Measurements from ENCODE around the gene UFL1. TPM values are rescaled to one million over a fixed set of nuclear protein-coding genes. Genes with fewer than 3 reads are reported as not detected.

Gene UFL1
- total and polyA plus RNA-seq, 2 of the 4 experiments (the other 2 are of a cell fraction): 8.2 to 19.2 TPM

DNA sequence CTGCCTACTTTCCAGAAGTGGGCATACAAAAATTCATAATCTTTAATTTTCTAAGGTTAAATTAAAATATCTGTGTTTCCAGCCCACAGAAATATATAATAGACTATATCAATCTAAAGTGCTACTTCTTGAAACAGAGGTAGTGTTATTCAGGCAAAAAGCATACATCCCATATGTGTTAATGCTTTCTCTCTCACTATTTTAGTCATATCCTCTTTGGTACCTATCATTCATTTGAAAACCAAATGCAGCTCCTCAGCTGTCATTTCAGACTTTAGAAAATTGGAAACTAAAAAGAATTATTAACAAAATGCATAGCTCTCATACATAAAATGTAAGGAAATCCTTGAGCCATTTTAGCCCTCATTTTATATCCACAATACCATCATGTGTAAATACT, 42.2 kb downstream of the UFL1 start:
- Histone ChIP-seq H3K4me2 (ENCODE audit: low read depth, low read length) (no peak overlapping the region), H3K36me3 (ENCODE audit: control insufficient read depth, insufficient read depth, low read length) (no peaks in the 10 kb centered on the region), H3K9me3 (ENCODE audit: control insufficient read depth, insufficient read depth, low read length) (no peaks in the 10 kb centered on the region), H3K9ac (ENCODE audit: low read depth, low read length) (no peak overlapping the region), H3K27me3 (ENCODE audit: control insufficient read depth, insufficient read depth, low read length) (no peaks in the 10 kb centered on the region), H3K4me1 (ENCODE audit: control insufficient read depth, insufficient read depth, low read length) (no peaks in the 10 kb centered on the region), H2BK5ac (ENCODE audit: low read depth, low read length, poor library complexity, severe bottlenecking) (no peak overlapping the region), H2BK120ac (ENCODE audit: low read depth, low read length) (no peak overlapping the region), H2AFZ (replicated peaks; ENCODE audit: low read length, poor library complexity) (no peak overlapping the region), H3K56ac (ENCODE audit: extremely low read depth, insufficient read depth, low read length) (no peak overlapping the region), H4K5ac (ENCODE audit: low read depth, low read length) (no peak overlapping the region), H3K4me3 (ENCODE audit: insufficient read depth, low read depth, low read length) (no peak overlapping the region), H2BK15ac (ENCODE audit: low read depth, low read length) (no peak overlapping the region), H2AK9ac (replicated peaks; ENCODE audit: low read depth, low read length, poor library complexity) (no peak overlapping the region), H3K18ac (ENCODE audit: low read depth, low read length) (no peak overlapping the region), H3K23ac (ENCODE audit: low read depth, low read length) (no peak overlapping the region), H3K27ac (ENCODE audit: insufficient read depth, low read length) (no peak overlapping the region), H4K20me1 (ENCODE audit: insufficient read depth, low read length) (no peaks in the 10 kb centered on the region), H3K79me1 (ENCODE audit: low read depth in 1 of 2, low read length in 2 of 2) (no peaks in the 10 kb centered on the region), H2AK5ac (ENCODE audit: low read depth, low read length) (no peak overlapping the region), H2BK20ac (ENCODE audit: low read depth, low read length) (no peak overlapping the region), H4K8ac (ENCODE audit: low read depth in 2 of 2, low read length in 2 of 2) (no peak overlapping the region), H3K14ac (replicated peaks; ENCODE audit: low read depth, low read length) (no peak overlapping the region), H4K91ac (ENCODE audit: insufficient read depth, low read depth, low read length) (no peak overlapping the region), H3K9me1 (ENCODE audit: insufficient read depth, low read length) (no peaks in the 10 kb centered on the region), H3K4ac (ENCODE audit: low read depth, low read length) (no peak overlapping the region)
- intact Hi-C loops (cut with micrococcal nuclease) (no loop called here), dilution Hi-C loops (cut with HindIII; ENCODE audit: low sequenced_read_pairs, unreplicated experiment) (no loop called here), in situ Hi-C loops (cut with MboI; ENCODE audit: low sequenced_read_pairs) (no loop called here)
- ChIA-PET CTCF (no interaction called here), POLR2A (ENCODE audit: unreplicated experiment) (no interaction called here)
- DNase-seq (no peak), ATAC-seq (ENCODE audit: low read depth) (no peak)
- no TSS peak for BruUV-seq (replicated peaks)
- TF ChIP-seq CHD1 (IDR thresholded peaks at IDR 0.05; ENCODE audit: low read depth, low read length) (no peak), MXI1 (IDR thresholded peaks at IDR 0.05; ENCODE audit: borderline replicate concordance, low read depth, low read length) (no peak), SMC3 (IDR thresholded peaks at IDR 0.05; ENCODE audit: low read depth, low read length) (no peak), BHLHE40 (IDR thresholded peaks at IDR 0.05; ENCODE audit: low read depth, low read length) (no peak), RFX5 (IDR thresholded peaks at IDR 0.05; ENCODE audit: low read depth, low read length) (no peak), NFE2L2 (IDR thresholded peaks at IDR 0.05; ENCODE audit: low read depth, low read length) (no peak), FOS (IDR thresholded peaks at IDR 0.05; ENCODE audit: low read depth, low read length) (no peak), MAFK (IDR thresholded peaks at IDR 0.05; ENCODE audit: low read depth, low read length) (no peak), CEBPB (IDR thresholded peaks at IDR 0.05; ENCODE audit: low read depth, low read length) (no peak), POLR2A (IDR thresholded peaks at IDR 0.05; ENCODE audit: low read depth, low read length) (no peak), RCOR1 (IDR thresholded peaks at IDR 0.05; ENCODE audit: insufficient replicate concordance, low read length) (no peak)
- TF ChIP-seq, protein P1, sequence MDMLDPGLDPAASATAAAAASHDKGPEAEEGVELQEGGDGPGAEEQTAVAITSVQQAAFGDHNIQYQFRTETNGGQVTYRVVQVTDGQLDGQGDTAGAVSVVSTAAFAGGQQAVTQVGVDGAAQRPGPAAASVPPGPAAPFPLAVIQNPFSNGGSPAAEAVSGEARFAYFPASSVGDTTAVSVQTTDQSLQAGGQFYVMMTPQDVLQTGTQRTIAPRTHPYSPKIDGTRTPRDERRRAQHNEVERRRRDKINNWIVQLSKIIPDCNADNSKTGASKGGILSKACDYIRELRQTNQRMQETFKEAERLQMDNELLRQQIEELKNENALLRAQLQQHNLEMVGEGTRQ (IDR thresholded peaks at IDR 0.05; ENCODE audit: low read depth, low read length): no peak
- TF ChIP-seq, protein P2, sequence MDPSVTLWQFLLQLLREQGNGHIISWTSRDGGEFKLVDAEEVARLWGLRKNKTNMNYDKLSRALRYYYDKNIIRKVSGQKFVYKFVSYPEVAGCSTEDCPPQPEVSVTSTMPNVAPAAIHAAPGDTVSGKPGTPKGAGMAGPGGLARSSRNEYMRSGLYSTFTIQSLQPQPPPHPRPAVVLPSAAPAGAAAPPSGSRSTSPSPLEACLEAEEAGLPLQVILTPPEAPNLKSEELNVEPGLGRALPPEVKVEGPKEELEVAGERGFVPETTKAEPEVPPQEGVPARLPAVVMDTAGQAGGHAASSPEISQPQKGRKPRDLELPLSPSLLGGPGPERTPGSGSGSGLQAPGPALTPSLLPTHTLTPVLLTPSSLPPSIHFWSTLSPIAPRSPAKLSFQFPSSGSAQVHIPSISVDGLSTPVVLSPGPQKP (IDR thresholded peaks at IDR 0.05; ENCODE audit: borderline replicate concordance, low read depth, low read length): no peak

Measured in IMR-90 (cell line).